SU-DHL-6 (cell line): ENCODE data around the gene UNC13C.

Experiments used
- H2AFZ ChIP-seq: fragments of 200-600 bp; sonication (generic); 2 replicates; pipeline ENCODE4 v1.6.1; 2014; ENCODE audit warnings: low read depth, mild to moderate bottlenecking, moderate library complexity, mixed read lengths, antibody characterized with exemption, low read length; ENCODE audit not compliant: severe bottlenecking
- H3F3A ChIP-seq: fragments of 200-600 bp; shearing (Covaris generic); 2 replicates; pipeline ENCODE4 v1.6.0; 2016; ENCODE audit warnings: antibody characterized with exemption, mild to moderate bottlenecking; ENCODE audit not compliant: insufficient read depth
- H3K27ac ChIP-seq: fragments of 200-600 bp; sonication (generic); 2 replicates; pipeline ENCODE4 v1.5.1; 2016; ENCODE audit warnings: low read depth, mild to moderate bottlenecking, low read length, moderate library complexity, mixed read lengths
- H3K27me3 ChIP-seq: fragments of 200-600 bp; sonication (generic), shearing (Covaris generic); 2 replicates; pipeline ENCODE4 v1.6.0; 2014; ENCODE audit warnings: mild to moderate bottlenecking, low read length
- H3K36me3 ChIP-seq: fragments of 200-600 bp; sonication (generic); 2 replicates; pipeline ENCODE4 v1.6.1; 2014; ENCODE audit warnings: mild to moderate bottlenecking, low read length, mixed read lengths
- H3K4me2 ChIP-seq: fragments of 300-600, 200-600 bp; shearing (Covaris generic), sonication (generic); 2 replicates; pipeline ENCODE4 v1.6.0; 2014; ENCODE audit warnings: low read length, low read depth, mild to moderate bottlenecking; ENCODE audit not compliant: poor library complexity, severe bottlenecking
- H3K4me3 ChIP-seq: fragments of 200-600 bp; sonication (generic); 2 replicates; pipeline ENCODE4 v1.5.1; 2014; ENCODE audit warnings: antibody characterized with exemption, low read length, mild to moderate bottlenecking, mixed read lengths; ENCODE audit not compliant: insufficient read depth, poor library complexity, severe bottlenecking
- H3K79me2 ChIP-seq: fragments of 200-600 bp; sonication (generic); 2 replicates; pipeline ENCODE4 v1.6.1; 2014; ENCODE audit warnings: mild to moderate bottlenecking, low read length, moderate library complexity; ENCODE audit not compliant: insufficient read depth
- H3K9ac ChIP-seq: fragments of 200-600 bp; sonication (generic); 2 replicates; pipeline ENCODE4 v1.7.0; 2014; ENCODE audit warnings: mild to moderate bottlenecking, low read length
- H3K9me2 ChIP-seq: fragments of 200-600 bp; sonication (generic); replicated peaks from 2 replicates; pipeline ENCODE4 v1.6.1; 2014; ENCODE audit warnings: low read length; ENCODE audit not compliant: insufficient read depth
- H3K9me3 ChIP-seq: fragments of 200-600 bp; sonication (generic); 2 replicates; pipeline ENCODE4 v1.6.1; 2014; ENCODE audit warnings: low read length, mixed read lengths; ENCODE audit not compliant: insufficient read depth
- H4K20me1 ChIP-seq: fragments of 200-600 bp; sonication (generic); 2 replicates; pipeline ENCODE4 v1.6.1; 2014; ENCODE audit warnings: low read depth, mild to moderate bottlenecking, antibody characterized with exemption, low read length, moderate library complexity, mixed read lengths
- EZH2phosphoT487 ChIP-seq: fragments of 200-600 bp; sonication (generic), shearing (Covaris generic); conservative IDR thresholded peaks from 2 replicates; pipeline ENCODE4 v1.6.1; 2018; ENCODE audit warnings: mild to moderate bottlenecking, antibody characterized with exemption, low read length, moderate library complexity, mixed read lengths
- TF ChIP-seq, protein P1 (sequence below): fragments of 200-600 bp; sonication (generic); IDR thresholded peaks from one replicate; pipeline ENCODE4 v1.5.1; 2017; ENCODE audit warnings: antibody characterized with exemption, mild to moderate bottlenecking, low read length, moderate library complexity; ENCODE audit not compliant: insufficient read depth, poor library complexity, severe bottlenecking

UNC13C gene

DNA sequence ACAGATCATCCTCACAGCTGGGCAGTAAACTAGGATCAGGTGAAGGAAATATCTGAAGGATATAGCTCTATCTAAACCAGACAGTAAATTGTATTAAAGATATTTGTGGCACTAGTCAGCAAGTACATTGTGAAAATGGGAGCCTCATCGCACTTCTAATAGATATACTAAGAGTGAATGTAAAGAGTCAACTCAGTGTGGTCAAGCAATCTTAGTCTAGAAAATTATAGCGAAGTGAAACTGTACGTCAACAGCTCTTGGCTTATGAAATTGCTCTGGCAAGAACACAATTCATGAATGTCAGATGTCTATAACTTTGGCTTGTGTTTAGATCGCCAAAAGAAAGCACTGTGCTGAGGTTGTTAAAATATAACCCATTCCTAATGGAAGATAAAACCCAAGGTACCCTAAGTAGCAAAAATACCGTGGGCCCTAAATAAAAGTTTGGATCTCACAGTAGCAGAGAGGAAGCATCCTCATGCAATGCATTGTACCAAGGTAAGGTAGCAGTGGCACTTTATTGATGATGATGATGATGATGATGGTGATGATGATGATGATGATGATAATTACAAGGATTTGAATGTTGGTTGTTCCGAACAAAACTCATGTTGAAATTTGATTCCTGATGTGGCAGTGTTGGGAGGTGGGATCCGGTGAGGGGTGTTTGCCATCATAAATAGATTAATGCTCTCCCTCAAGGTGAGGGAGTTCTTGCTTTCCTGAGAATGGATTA, 228.5 kb downstream of the UNC13C start:
- Histone ChIP-seq H3K4me2 (no peak overlapping the region), H3K79me2 (no peaks in the 10 kb centered on the region)

GRCh38 chr15:54208786-54209185, 230.5 kb downstream of the UNC13C start:
- Histone ChIP-seq H3K9me3 (no peaks in the 10 kb centered on the region), H3K79me2 (no peaks in the 10 kb centered on the region), H3F3A (no peaks in the 10 kb centered on the region), H3K9ac (no peak overlapping the region), H3K9me2 (no peaks in the 10 kb centered on the region), H3K27me3 (no peaks in the 10 kb centered on the region), H2AFZ (no peak overlapping the region), H3K4me3 (no peak overlapping the region), H4K20me1 (no peaks in the 10 kb centered on the region), H3K36me3 (no peaks in the 10 kb centered on the region), H3K27ac (no peak overlapping the region), H3K4me2 (no peak overlapping the region)
- TF ChIP-seq EZH2phosphoT487: no peak
- TF ChIP-seq, protein P1, sequence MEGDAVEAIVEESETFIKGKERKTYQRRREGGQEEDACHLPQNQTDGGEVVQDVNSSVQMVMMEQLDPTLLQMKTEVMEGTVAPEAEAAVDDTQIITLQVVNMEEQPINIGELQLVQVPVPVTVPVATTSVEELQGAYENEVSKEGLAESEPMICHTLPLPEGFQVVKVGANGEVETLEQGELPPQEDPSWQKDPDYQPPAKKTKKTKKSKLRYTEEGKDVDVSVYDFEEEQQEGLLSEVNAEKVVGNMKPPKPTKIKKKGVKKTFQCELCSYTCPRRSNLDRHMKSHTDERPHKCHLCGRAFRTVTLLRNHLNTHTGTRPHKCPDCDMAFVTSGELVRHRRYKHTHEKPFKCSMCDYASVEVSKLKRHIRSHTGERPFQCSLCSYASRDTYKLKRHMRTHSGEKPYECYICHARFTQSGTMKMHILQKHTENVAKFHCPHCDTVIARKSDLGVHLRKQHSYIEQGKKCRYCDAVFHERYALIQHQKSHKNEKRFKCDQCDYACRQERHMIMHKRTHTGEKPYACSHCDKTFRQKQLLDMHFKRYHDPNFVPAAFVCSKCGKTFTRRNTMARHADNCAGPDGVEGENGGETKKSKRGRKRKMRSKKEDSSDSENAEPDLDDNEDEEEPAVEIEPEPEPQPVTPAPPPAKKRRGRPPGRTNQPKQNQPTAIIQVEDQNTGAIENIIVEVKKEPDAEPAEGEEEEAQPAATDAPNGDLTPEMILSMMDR: no peak

More for the DNA sequence above, 228.5 kb downstream of the UNC13C start:
- H3K27ac ChIP-seq: no peak overlapping the region
- H2AFZ ChIP-seq: no peak overlapping the region
- no peak for TF ChIP-seq EZH2phosphoT487
- TF ChIP-seq, protein P1: no peak
- no peaks in the 10 kb centered on the region for H3K27me3 ChIP-seq
- no peak overlapping the region for H3K9ac ChIP-seq
- H3F3A ChIP-seq: no peaks in the 10 kb centered on the region
- no peaks in the 10 kb centered on the region for H4K20me1 ChIP-seq
- no peaks in the 10 kb centered on the region for H3K36me3 ChIP-seq
- H3K4me3 ChIP-seq: no peak overlapping the region
- H3K9me2 ChIP-seq: no peaks in the 10 kb centered on the region
- H3K9me3 ChIP-seq: no peaks in the 10 kb centered on the region

- H3K4me2 ChIP-seq: no peak overlapping the region
- no peaks in the 10 kb centered on the region for H3F3A ChIP-seq
- no peak overlapping the region for H3K9ac ChIP-seq
- no peak overlapping the region for H3K27ac ChIP-seq
- H3K79me2 ChIP-seq: no peaks in the 10 kb centered on the region
- H3K9me2 ChIP-seq: no peaks in the 10 kb centered on the region
- H3K9me3 ChIP-seq: no peaks in the 10 kb centered on the region
- no peak for TF ChIP-seq EZH2phosphoT487
- TF ChIP-seq, protein P1: no peak
- H3K27me3 ChIP-seq: no peaks in the 10 kb centered on the region
- no peak overlapping the region for H2AFZ ChIP-seq
- no peaks in the 10 kb centered on the region for H3K36me3 ChIP-seq
- no peak overlapping the region for H3K4me3 ChIP-seq
- no peaks in the 10 kb centered on the region for H4K20me1 ChIP-seq
These were observed 234.4 kb downstream of the UNC13C start for GRCh38 chr15:54212635-54213034.
